Epithelial cell of prostate (primary cell): ENCODE results near the gene GNB1L.

ENCODE experiments used
- DNase-seq: peaks from one replicate; pipeline ENCODE4 v3.0.0-alpha.2; 2011; ENCODE audit warnings: low read depth, low spot score
- H3K27ac ChIP-seq: fragments of 450-650 bp; 2 replicates; pipeline ENCODE4 v1.5.1; 2017; ENCODE audit warnings: mild to moderate bottlenecking

GNB1L gene

GRCh38 chr22:19758896-19759426, 95.7 kb downstream of the GNB1L start:
- DNase-seq, result no peak

DNA sequence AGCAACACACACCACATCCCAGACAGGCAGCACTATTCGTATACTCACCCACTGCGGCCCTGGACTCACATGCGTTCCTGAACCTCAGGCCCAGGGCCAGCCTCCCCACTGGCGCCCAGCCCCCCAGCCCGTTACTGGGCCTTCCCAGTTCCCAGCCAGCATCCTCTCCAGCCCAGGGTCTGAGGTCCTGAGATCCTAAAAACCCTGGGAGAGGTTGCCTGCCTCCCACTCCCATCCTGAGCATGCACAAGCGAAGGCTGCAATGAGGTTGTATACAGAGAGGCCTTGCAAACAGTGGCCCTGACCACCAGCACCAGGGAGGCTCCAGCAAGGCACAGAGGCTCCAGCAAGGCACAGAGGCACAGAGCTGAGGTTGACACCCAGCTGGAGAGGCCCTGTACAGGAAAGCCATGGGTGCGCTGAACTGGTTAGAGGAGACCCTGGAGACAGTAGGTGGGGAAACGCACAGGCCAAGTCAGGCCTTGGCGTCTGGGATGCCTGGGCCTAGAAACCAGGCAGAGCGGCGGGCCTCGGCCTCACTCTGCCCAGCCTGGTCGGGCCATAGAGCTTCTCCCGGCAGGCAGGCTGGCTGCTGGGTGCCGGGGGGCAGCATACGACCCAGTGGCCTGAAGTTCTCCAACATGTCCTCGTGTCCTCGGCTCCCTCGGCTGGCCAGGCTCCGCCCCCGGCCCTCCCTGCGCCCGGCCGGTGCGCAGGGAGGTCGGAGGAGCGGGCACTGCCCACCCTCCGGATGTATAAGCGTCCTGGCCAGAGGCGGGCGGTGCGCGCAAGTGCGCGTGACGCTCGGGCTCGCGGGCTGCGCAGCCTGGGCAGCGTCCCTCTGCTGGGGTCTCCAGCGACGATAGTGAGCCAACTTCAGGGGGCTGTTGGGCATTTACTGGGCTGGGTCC, 96.4 kb downstream of the GNB1L start:
- no peak for DNase-seq
- H3K27ac ChIP-seq, result no peak overlapping the region

More at GRCh38 chr22:19758896-19759426, 95.7 kb downstream of the GNB1L start:
- H3K27ac ChIP-seq, result no peak overlapping the region

GRCh38 chr22:19757140-19757984, 97.3 kb downstream of the GNB1L start:
- no peak overlapping the region for H3K27ac ChIP-seq
- no peak for DNase-seq

DNA sequence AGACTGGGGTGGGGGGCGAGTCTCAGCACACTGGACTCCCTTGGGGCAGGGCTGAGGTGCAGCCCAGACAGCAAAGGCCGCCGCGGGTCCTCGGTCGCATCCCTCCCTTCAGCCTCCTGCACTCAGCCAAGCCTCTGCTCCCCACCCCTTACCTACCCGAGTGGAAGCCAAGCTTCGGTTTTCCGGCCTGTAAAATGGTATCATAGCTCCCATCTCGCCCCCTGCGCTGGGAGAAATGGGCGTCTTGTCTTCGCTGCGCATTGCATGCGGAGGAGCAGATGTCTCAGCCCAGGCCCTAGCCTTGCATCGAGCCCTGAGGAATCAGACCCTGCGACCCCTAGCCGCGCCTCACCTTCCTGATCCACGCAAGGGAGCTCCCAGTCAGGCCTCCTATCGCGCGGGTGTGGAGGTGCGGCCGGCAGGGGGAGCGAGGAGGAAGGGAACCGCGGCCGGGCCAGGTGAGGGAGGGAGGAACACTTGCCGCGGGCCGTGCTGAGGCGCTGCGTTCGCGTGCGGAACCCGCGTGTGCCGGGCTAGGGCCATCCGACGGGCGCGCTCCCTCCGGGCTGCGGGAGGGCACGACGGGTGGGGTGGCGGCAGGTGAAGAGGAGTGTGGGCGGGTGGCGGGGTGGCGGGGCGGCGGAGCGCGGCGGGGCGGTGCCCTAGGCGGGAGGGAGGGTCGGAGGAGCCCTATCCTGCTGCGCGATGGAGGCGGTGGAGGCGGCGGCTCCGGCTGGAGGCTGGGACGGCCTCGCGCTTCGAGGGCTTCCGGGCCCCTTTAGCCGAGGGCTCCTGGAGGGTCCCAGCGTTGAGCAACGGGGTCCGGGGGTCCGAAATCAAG, 98.2 kb downstream of the GNB1L start:
- no peak overlapping the region for H3K27ac ChIP-seq
- DNase-seq, result peak; percentile 14

- no peak overlapping the region for H3K27ac ChIP-seq
- no peak for DNase-seq
These were observed 98.9 kb downstream of the GNB1L start for GRCh38 chr22:19755722-19756287.

- DNase-seq, result no peak
- no peak overlapping the region for H3K27ac ChIP-seq
These were observed 99.4 kb downstream of the GNB1L start for GRCh38 chr22:19755145-19755710.

- no peak overlapping the region for H3K27ac ChIP-seq
- DNase-seq, result no peak
These were observed 100.0 kb downstream of the GNB1L start for GRCh38 chr22:19754701-19755144.

GRCh38 chr22:19753996-19754700, 100.5 kb downstream of the GNB1L start:
- no peak for DNase-seq
- no peak overlapping the region for H3K27ac ChIP-seq

DNA sequence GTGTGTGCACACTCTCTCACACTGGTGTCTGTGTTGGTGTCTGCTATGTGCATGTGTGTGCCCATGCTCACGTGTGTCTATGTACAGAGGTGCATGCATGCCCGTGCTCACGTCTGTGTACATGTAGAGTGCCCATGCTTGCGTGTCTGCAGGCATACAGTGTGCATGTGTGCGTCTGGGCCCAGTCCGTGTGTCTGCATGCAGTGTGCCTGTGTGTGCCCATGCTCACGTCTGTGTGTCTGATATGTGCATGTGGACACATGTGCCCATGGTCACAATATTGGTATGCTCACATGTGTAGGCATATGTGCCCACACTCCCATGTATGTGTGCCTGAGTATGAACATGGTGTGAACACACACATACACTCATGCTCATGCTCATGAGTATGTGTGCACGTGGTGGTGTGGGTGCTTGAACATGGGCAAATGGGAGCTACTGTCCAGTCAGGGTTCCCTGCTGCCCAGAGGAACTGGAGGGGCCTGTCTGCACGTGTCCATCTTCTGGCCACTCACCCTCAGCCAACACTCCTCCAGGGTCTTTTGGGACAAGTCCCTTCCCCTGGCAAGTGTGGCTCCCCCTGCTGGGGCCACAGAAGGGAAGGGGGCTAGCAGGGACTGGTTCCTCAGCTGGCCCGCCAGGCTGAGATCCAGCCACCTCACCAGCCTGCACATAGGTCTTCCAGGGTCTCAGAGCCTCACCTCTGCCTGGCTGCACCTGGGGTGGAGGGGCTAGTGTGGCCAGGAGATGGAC, 101.4 kb downstream of the GNB1L start:
- no peak for DNase-seq
- H3K27ac ChIP-seq, result no peak overlapping the region

- H3K27ac ChIP-seq, result no peak overlapping the region
These were observed 103.0 kb downstream of the GNB1L start for GRCh38 chr22:19751497-19752245.

GRCh38 chr22:19750507-19751490, 103.9 kb downstream of the GNB1L start:
- H3K27ac ChIP-seq, result no peak overlapping the region
- DNase-seq, result no peak

More at GRCh38 chr22:19751497-19752245, 103.0 kb downstream of the GNB1L start:
- no peak for DNase-seq

- no peak for DNase-seq
- no peak overlapping the region for H3K27ac ChIP-seq
These were observed 104.8 kb downstream of the GNB1L start for GRCh38 chr22:19749876-19750275.

DNA sequence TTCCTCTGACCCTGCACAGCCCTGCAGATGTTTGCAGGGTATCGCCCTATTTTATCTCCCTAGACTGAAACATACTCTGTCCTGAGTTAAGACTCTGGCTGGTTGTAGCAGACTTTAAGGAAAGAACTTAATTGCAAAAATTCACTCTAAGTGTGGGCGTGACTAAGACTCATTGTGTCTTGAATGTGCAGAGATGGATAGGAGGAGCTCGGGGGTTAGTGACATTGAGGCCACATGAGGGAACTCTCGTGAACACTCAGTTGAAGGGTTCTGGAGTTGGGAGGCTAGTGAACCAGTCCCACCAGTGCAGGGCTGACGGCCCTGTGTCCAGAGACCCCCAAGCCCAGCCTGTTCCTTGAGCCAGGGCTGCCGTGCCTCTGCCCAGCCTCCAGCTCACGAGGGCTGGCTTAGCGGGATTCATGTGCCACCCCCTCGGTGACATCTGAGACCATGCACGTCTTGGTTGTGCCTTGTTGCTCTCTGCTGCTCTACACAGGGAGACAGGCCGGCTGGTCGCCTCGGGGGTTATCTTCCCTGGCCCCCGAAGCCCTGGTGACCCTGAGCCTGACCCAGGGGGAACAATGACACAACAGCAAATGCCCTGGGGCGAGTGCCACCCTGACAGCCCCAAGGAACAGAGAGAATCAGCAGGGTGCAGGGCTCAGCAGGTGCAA, 105.5 kb downstream of the GNB1L start:
- no peak for DNase-seq
- no peak overlapping the region for H3K27ac ChIP-seq

- DNase-seq, result no peak
These were observed 106.5 kb downstream of the GNB1L start for GRCh38 chr22:19748139-19748538.

GRCh38 chr22:19747551-19747950, 107.1 kb downstream of the GNB1L start:
- H3K27ac ChIP-seq, result no peak overlapping the region

More at GRCh38 chr22:19748139-19748538, 106.5 kb downstream of the GNB1L start:
- no peak overlapping the region for H3K27ac ChIP-seq

More at GRCh38 chr22:19747551-19747950, 107.1 kb downstream of the GNB1L start:
- DNase-seq, result no peak
